GM12878 (cell line): Measurements from ENCODE around the gene ELOVL5.

Source experiments
- ATF2 ChIP-seq: IDR thresholded peaks from 2 replicates; pipeline ENCODE4 v1.6.1; 2012; ENCODE audit warnings: low read length, inconsistent platforms
- BRCA1 ChIP-seq: IDR thresholded peaks from 2 replicates; pipeline ENCODE4 v1.6.1; 2011; ENCODE audit warnings: low read depth, low read length, improper control_type of control experiment
- CEBPB ChIP-seq, 2 experiments: fragments of 150-350 bp in 1 of 2; IDR thresholded peaks; 2 replicates each; pipeline ENCODE4 v1.6.1; 2012 to 2014; ENCODE audit warnings: low read depth in 2 of 2, low read length in 2 of 2, borderline replicate concordance in 1 of 2, inconsistent platforms in 1 of 2
- CHD2 ChIP-seq: IDR thresholded peaks from 2 replicates; pipeline ENCODE4 v1.6.1; 2011; ENCODE audit warnings: low read depth, low read length, improper control_type of control experiment, borderline replicate concordance
- CTCF ChIP-seq, 3 experiments: IDR thresholded peaks in 2 of 3; conservative IDR thresholded peaks in 1 of 3; 2 replicates each; pipeline ENCODE4 v1.5.1; 2011; ENCODE audit warnings: low read depth in 3 of 3, low read length in 3 of 3, mild to moderate bottlenecking in 3 of 3, control low read depth in 2 of 3, moderate library complexity in 2 of 3, inconsistent platforms in 1 of 3, mixed read lengths in 1 of 3; ENCODE audit not compliant: control insufficient read depth in 2 of 3, insufficient read depth in 1 of 3; ENCODE audit errors: extremely low read depth in 1 of 3
- E4F1 ChIP-seq: fragments of 450-650 bp; IDR thresholded peaks from 2 replicates; pipeline ENCODE4 v1.6.1; 2018; ENCODE audit warnings: borderline replicate concordance, mild to moderate bottlenecking; ENCODE audit not compliant: partially characterized antibody
- FOXM1 ChIP-seq: IDR thresholded peaks from 2 replicates; pipeline ENCODE4 v1.6.1; 2012; ENCODE audit warnings: low read depth, mild to moderate bottlenecking, inconsistent platforms, low read length, moderate library complexity
- POLR2A ChIP-seq: IDR thresholded peaks from 2 replicates; pipeline ENCODE4 v1.6.1; 2011; ENCODE audit warnings: low read depth, mild to moderate bottlenecking, low read length
- TARDBP ChIP-seq: IDR thresholded peaks from 2 replicates; pipeline ENCODE4 v1.6.1; 2016; ENCODE audit warnings: borderline replicate concordance

GRCh38 chr6:53244958-53245357 lies 103.8 kb downstream of the ELOVL5 start:
- TF ChIP-seq ATF2 (no peak), CHD2 (no peak), BRCA1 (no peak), TARDBP (no peak), CTCF (IDR thresholded peaks at IDR 0.05 in 2 of 3, conservative IDR thresholded peaks at IDR 0.05 in 1 of 3; ENCODE audit: control insufficient read depth in 2 of 3, extremely low read depth in 1 of 3, insufficient read depth in 1 of 3, low read depth in 3 of 3, low read length in 3 of 3) (no peak), FOXM1 (no peak), E4F1 (no peak), CEBPB (IDR thresholded peaks at IDR 0.05; ENCODE audit: borderline replicate concordance in 1 of 2, low read depth in 2 of 2, low read length in 2 of 2) (no peak), POLR2A (no peak)
